ENCODE results near the gene SPATA17.
A peak's percentile ranks its signal among the peaks of the same experiment; 100 is the strongest.
"Not testable (repeated sequence)": the region's sequence is repeated elsewhere in the genome, so short reads cannot be mapped to it uniquely, and the experiment has no call there.

SPATA17 gene

GRCh38 chr1:217673387-217673786 lies 42.2 kb downstream of the SPATA17 start:
- in situ Hi-C loops (cut with HindIII; ENCODE audit: low sequenced_read_pairs) = no loop called here

DNA sequence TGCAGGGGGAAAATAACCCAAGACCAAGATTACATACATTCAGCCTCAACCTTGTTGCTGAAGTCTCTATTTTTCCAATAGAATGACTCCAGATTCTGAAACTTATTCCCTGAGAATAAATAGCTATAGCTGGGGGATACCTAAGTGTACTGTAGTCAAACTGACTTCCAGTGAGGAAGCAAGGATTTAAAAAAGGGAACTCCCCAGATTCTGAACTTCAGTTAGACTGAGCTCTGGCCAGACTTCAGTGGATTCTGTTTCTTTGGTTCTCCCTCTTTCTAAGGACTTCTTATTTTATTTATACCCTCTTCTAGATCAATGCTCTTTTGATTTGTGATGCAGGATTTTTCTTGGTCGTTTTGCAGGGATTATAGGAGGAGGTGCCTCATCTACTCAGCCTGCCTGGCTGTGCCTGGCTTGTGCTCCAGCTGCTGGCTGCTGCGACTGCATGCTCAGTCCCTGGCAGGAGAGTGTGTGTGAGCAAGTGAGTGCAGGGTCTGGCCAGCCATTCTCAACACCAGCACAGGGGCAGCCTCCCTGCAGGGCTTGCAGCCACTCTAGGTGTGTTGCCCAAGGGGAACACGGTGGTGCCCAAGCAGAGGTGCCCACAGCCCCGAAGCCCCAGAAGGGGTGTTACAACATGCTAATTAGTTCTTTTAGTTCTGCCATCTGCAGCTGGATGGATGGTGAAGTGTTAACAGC lies 43.0 kb downstream of the SPATA17 start:
- no peak overlapping the region for H3K4me3 ChIP-seq (ENCODE audit: low read depth, low read length)
- TF ChIP-seq, protein P1, sequence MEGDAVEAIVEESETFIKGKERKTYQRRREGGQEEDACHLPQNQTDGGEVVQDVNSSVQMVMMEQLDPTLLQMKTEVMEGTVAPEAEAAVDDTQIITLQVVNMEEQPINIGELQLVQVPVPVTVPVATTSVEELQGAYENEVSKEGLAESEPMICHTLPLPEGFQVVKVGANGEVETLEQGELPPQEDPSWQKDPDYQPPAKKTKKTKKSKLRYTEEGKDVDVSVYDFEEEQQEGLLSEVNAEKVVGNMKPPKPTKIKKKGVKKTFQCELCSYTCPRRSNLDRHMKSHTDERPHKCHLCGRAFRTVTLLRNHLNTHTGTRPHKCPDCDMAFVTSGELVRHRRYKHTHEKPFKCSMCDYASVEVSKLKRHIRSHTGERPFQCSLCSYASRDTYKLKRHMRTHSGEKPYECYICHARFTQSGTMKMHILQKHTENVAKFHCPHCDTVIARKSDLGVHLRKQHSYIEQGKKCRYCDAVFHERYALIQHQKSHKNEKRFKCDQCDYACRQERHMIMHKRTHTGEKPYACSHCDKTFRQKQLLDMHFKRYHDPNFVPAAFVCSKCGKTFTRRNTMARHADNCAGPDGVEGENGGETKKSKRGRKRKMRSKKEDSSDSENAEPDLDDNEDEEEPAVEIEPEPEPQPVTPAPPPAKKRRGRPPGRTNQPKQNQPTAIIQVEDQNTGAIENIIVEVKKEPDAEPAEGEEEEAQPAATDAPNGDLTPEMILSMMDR (IDR thresholded peaks at IDR 0.05; ENCODE audit: low read depth, low read length) = no peak
- no peak for DNase-seq (ENCODE audit: low read depth, low spot score)
- in situ Hi-C loops (cut with HindIII; ENCODE audit: low sequenced_read_pairs) = no loop called here

More at GRCh38 chr1:217673387-217673786, 42.2 kb downstream of the SPATA17 start:
- H3K4me3 ChIP-seq (ENCODE audit: low read depth, low read length) = no peak overlapping the region
- DNase-seq (ENCODE audit: low read depth, low spot score) = no peak
- TF ChIP-seq, protein P1 (IDR thresholded peaks at IDR 0.05; ENCODE audit: low read depth, low read length) = no peak

DNA sequence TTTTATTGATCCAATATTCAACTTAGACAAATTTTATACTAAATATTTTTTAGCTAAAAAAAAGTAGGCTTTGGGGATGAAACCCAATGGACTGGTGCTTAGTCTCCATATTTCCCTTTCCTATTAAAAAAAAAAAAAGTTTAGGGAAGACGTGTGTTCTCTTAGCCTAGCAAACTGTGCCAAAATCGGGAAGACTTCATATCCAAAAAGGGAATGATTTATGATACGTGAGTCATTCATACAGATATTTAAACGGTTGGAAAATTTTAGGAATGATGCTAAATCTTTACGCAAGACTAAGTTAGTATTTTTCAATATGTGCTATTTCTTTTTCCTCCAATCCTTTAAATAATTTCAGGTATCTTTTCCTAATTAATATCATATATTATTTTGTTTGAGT lies 50.7 kb downstream of the SPATA17 start:
- TF ChIP-seq, protein P1 (IDR thresholded peaks at IDR 0.05; ENCODE audit: low read depth, low read length) = no peak
- in situ Hi-C loops (cut with HindIII; ENCODE audit: low sequenced_read_pairs) = no loop called here
- DNase-seq (ENCODE audit: low read depth, low spot score) = no peak
- H3K4me3 ChIP-seq (ENCODE audit: low read depth, low read length) = no peak overlapping the region

DNA sequence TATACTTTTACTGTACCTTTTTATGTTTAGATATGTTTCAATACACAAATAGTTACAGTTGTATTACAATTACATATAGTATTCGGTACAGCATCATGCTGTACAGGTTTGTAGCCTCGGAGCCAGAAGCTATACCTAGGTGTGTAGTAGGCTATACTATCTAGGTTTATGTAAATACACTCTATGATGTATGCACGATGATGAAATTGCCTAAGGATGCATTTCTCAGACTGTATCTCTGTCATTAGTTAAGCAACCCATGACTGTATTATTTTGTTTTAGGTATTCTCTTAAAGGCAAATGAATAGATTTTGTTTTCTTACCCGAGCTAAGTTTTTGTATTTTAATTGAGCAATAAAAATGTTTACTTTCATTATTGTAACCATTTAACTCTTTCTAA lies 56.4 kb downstream of the SPATA17 start:
- H3K4me3 ChIP-seq (ENCODE audit: low read depth, low read length) = no peak overlapping the region
- no peak for DNase-seq (ENCODE audit: low read depth, low spot score)
- in situ Hi-C loops (cut with HindIII; ENCODE audit: low sequenced_read_pairs) = no loop called here
- TF ChIP-seq, protein P1 (IDR thresholded peaks at IDR 0.05; ENCODE audit: low read depth, low read length) = no peak

DNA sequence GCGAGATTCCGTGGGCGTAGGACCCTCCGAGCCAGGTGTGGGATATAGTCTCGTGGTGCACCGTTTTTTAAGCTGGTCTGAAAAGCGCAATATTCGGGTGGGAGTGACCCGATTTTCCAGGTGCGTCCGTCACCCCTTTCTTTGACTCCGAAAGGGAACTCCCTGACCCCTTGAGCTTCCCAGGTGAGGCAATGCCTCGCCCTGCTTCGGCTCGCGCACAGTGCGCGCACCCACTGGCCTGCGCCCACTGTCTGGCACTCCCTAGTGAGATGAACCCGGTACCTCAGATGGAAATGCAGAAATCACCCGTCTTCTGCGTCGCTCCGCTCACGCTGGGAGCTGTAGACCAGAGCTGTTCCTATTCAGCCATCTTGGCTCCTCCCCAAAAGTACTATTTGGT lies 65.0 kb downstream of the SPATA17 start:
- H3K4me3 ChIP-seq (ENCODE audit: low read depth, low read length); in situ Hi-C loops (cut with HindIII; ENCODE audit: low sequenced_read_pairs); DNase-seq (ENCODE audit: low read depth, low spot score): not testable (repeated sequence)

- in situ Hi-C loops (cut with HindIII; ENCODE audit: low sequenced_read_pairs) = no loop called here
- H3K4me3 ChIP-seq (ENCODE audit: low read depth, low read length) = no peak overlapping the region
- TF ChIP-seq, protein P1 (IDR thresholded peaks at IDR 0.05; ENCODE audit: low read depth, low read length) = no peak
- no peak for DNase-seq (ENCODE audit: low read depth, low spot score)
Measured at GRCh38 chr1:217703326-217703725, 72.2 kb downstream of the SPATA17 start.

GRCh38 chr1:217712925-217713597 lies 81.9 kb downstream of the SPATA17 start:
- in situ Hi-C loops (cut with HindIII; ENCODE audit: low sequenced_read_pairs) = no loop called here
- TF ChIP-seq, protein P1 (IDR thresholded peaks at IDR 0.05; ENCODE audit: low read depth, low read length) = no peak
- peak; percentile 3 for DNase-seq (ENCODE audit: low read depth, low spot score)
- H3K4me3 ChIP-seq (ENCODE audit: low read depth, low read length) = no peak overlapping the region
